Gastroesophageal sphincter (tissue), 4 donors: Measurements from ENCODE around the gene YEATS2. TPM values are rescaled to one million over a fixed set of nuclear protein-coding genes. Genes with fewer than 3 reads are reported as not detected.
"Not testable (repeated sequence)": the region's sequence is repeated elsewhere in the genome, so short reads cannot be mapped to it uniquely, and the experiment has no call there.

ENCODE experiments used
- ATAC-seq: fragments of 150-250 bp; one replicate; pipeline ENCODE4 v1.9.1; 2016; ENCODE audit warnings: mild to moderate bottlenecking, moderate library complexity
- H3K27ac ChIP-seq, 4 donors: fragments of 200-600 bp; sonication (generic) in 3 of 4; 1 replicate in 3 of 4; 2 replicates in 1 of 4; pipeline ENCODE4 v1.5.1; 2016 to 2019
- H3K27me3 ChIP-seq: fragments of 200-600 bp; sonication (generic); one replicate; pipeline ENCODE4 v1.5.1; 2019
- H3K36me3 ChIP-seq, 2 donors: fragments of 200-600 bp; sonication (generic); one replicate each; pipeline ENCODE4 v1.5.1; 2019; ENCODE audit warnings: control low read depth in 1 of 2
- H3K4me1 ChIP-seq, 3 donors: fragments of 200-600 bp; sonication (generic); 1 replicate in 2 of 3; 2 replicates in 1 of 3; pipeline ENCODE4 v1.5.1; 2016 to 2019; ENCODE audit warnings: control low read depth in 2 of 3
- H3K4me3 ChIP-seq, 2 donors: fragments of 200-600 bp; sonication (generic); one replicate each; pipeline ENCODE4 v1.5.1; 2019; ENCODE audit warnings: mild to moderate bottlenecking in 1 of 2, moderate library complexity in 1 of 2
- H3K9me3 ChIP-seq, 3 donors: fragments of 200-600 bp; sonication (generic); one replicate each; pipeline ENCODE4 v1.5.1; 2017 to 2019; ENCODE audit warnings: control low read depth in 2 of 3
- CTCF ChIP-seq, 4 experiments: fragments of 200-600 bp in 2 of 4; fragments of 450-650 bp in 2 of 4; sonication (generic) in 1 of 4; IDR thresholded peaks; one replicate each; pipeline ENCODE4 v1.5.1; 2017 to 2019; ENCODE audit warnings: antibody characterized with exemption in 4 of 4, mild to moderate bottlenecking in 2 of 4, moderate library complexity in 2 of 4
- EP300 ChIP-seq: sonication (generic); formaldehyde crosslinking; IDR thresholded peaks from one replicate; pipeline ENCODE4 v1.6.1; 2017; ENCODE audit warnings: antibody characterized with exemption, mild to moderate bottlenecking
- POLR2A ChIP-seq, 2 donors: fragments of 450-650 bp; IDR thresholded peaks; one replicate each; pipeline ENCODE4 v1.6.1; 2017; ENCODE audit warnings: antibody characterized with exemption in 2 of 2, mild to moderate bottlenecking in 2 of 2, moderate library complexity in 1 of 2
- POLR2AphosphoS5 ChIP-seq: sonication (generic); formaldehyde crosslinking; IDR thresholded peaks from one replicate; pipeline ENCODE4 v1.6.1; 2017; ENCODE audit warnings: antibody characterized with exemption
- WGBS, 2 donors: methylation state at CpG; one replicate each; pipeline ENCODE4 v1.1.5; 2018; ENCODE audit warnings: low coverage in 1 of 2; 5-methylcytosine and 5-hydroxymethylcytosine counted together
- total RNA-seq, 4 donors: library from RNA; depleted of rRNA; stranded (reverse); fragments of >200 nt; gene quantifications; one replicate each; pipeline ENCODE4 v1.1.0, GENCODE V29; 2016

Gene YEATS2
- total RNA-seq, 4 donors from 2014 or later = 19.3 to 33.1 (median 27.6) TPM

GRCh38 chr3:183731611-183732010 lies 34.0 kb downstream of the YEATS2 start:
- 89 to 100% methylated on average over 4 to 5 of the region's 5 CpGs for WGBS, 2 donors
- Histone ChIP-seq H3K9me3 (no peaks in the 10 kb centered on the region), H3K4me1 (no peaks in the 10 kb centered on the region), H3K36me3 (peaks cover 0 to 96% of the 10 kb centered on the region in 2 donors), H3K27ac (no peak overlapping the region), H3K4me3 (no peak overlapping the region), H3K27me3 (no peaks in the 10 kb centered on the region)
- no peak for ATAC-seq
- no peak for TF ChIP-seq EP300
- no peak for TF ChIP-seq POLR2AphosphoS5
- no peak for TF ChIP-seq POLR2A (IDR thresholded peaks at IDR 0.05)

GRCh38 chr3:183733553-183733952 lies 36.0 kb downstream of the YEATS2 start:
- Histone ChIP-seq H3K4me1 (no peaks in the 10 kb centered on the region), H3K36me3 (peaks cover 0 to 92% of the 10 kb centered on the region in 2 donors), H3K27me3 (no peaks in the 10 kb centered on the region), H3K4me3 (no peak overlapping the region), H3K9me3 (no peaks in the 10 kb centered on the region), H3K27ac (no peak overlapping the region)
- TF ChIP-seq EP300 (no peak), POLR2AphosphoS5 (no peak), CTCF (IDR thresholded peaks at IDR 0.05) (no peak), POLR2A (IDR thresholded peaks at IDR 0.05) (no peak)
- WGBS, 2 donors = 71 to 89% methylated on average over 5 to 6 of the region's 7 CpGs
- no peak for ATAC-seq

- Histone ChIP-seq H3K9me3 (no peaks in the 10 kb centered on the region), H3K4me3 (no peak overlapping the region), H3K27me3 (no peaks in the 10 kb centered on the region), H3K27ac (no peak overlapping the region), H3K36me3 (peaks cover 0 to 79% of the 10 kb centered on the region in 2 donors), H3K4me1 (no peaks in the 10 kb centered on the region)
- no peak for TF ChIP-seq EP300
- WGBS, 2 donors = 74 to 76% methylated on average over 5 of the region's 5 CpGs
- no peak for ATAC-seq
Measured at GRCh38 chr3:183734750-183735494, 37.3 kb downstream of the YEATS2 start.

GRCh38 chr3:183737116-183737515 lies 39.5 kb downstream of the YEATS2 start:
- H3K4me3 ChIP-seq = no peak overlapping the region
- H3K4me1 ChIP-seq = no peaks in the 10 kb centered on the region
- H3K9me3 ChIP-seq = no peaks in the 10 kb centered on the region
- peaks cover 0 to 63% of the 10 kb centered on the region in 2 donors for H3K36me3 ChIP-seq
- no peak for ATAC-seq
- no peaks in the 10 kb centered on the region for H3K27me3 ChIP-seq
- H3K27ac ChIP-seq = no peak overlapping the region
- TF ChIP-seq EP300 = no peak
- TF ChIP-seq POLR2A (IDR thresholded peaks at IDR 0.05) = no peak
- TF ChIP-seq CTCF (IDR thresholded peaks at IDR 0.05) = no peak
- no peak for TF ChIP-seq POLR2AphosphoS5
- 79 to 88% methylated on average over 2 of the region's 2 CpGs for WGBS, 2 donors

GRCh38 chr3:183740154-183740553 lies 42.6 kb downstream of the YEATS2 start:
- H3K9me3 ChIP-seq, ATAC-seq: not testable (repeated sequence)
- WGBS, 2 donors = 80% methylated on average over 1 of the region's 1 CpG; no CpG with 5 or more reads in 1 of the 2 donors

GRCh38 chr3:183743231-183743630 lies 45.6 kb downstream of the YEATS2 start:
- TF ChIP-seq POLR2A (IDR thresholded peaks at IDR 0.05) (no peak), EP300 (no peak), CTCF (IDR thresholded peaks at IDR 0.05) (no peak), POLR2AphosphoS5 (no peak)
- 88 to 97% methylated on average over 2 to 7 of the region's 7 CpGs for WGBS, 2 donors
- Histone ChIP-seq H3K27ac (no peak overlapping the region), H3K27me3 (no peaks in the 10 kb centered on the region), H3K4me1 (no peaks in the 10 kb centered on the region), H3K9me3 (no peaks in the 10 kb centered on the region), H3K36me3 (peaks cover 0 to 39% of the 10 kb centered on the region in 2 donors), H3K4me3 (no peak overlapping the region)
- no peak for ATAC-seq

More at GRCh38 chr3:183740154-183740553, 42.6 kb downstream of the YEATS2 start:
- H3K27ac ChIP-seq, H3K27me3 ChIP-seq, H3K4me3 ChIP-seq, H3K4me1 ChIP-seq: not testable (repeated sequence)
- H3K36me3 ChIP-seq = peaks cover 0 to 47% of the 10 kb centered on the region in 2 donors
